Measurements from ENCODE around the gene WDR37.

The WDR37 gene

GRCh38 chr10:1083581-1083980 lies 27.4 kb downstream of the WDR37 start:
- H3K4me1 ChIP-seq (ENCODE audit: control insufficient read depth, low read length) = no peaks in the 10 kb centered on the region
- H4K20me1 ChIP-seq (ENCODE audit: control insufficient read depth, insufficient read depth, low read depth, low read length) = no peaks in the 10 kb centered on the region
- no peaks in the 10 kb centered on the region for H3K79me2 ChIP-seq (ENCODE audit: control insufficient read depth, low read length)
- TF ChIP-seq, protein P1, sequence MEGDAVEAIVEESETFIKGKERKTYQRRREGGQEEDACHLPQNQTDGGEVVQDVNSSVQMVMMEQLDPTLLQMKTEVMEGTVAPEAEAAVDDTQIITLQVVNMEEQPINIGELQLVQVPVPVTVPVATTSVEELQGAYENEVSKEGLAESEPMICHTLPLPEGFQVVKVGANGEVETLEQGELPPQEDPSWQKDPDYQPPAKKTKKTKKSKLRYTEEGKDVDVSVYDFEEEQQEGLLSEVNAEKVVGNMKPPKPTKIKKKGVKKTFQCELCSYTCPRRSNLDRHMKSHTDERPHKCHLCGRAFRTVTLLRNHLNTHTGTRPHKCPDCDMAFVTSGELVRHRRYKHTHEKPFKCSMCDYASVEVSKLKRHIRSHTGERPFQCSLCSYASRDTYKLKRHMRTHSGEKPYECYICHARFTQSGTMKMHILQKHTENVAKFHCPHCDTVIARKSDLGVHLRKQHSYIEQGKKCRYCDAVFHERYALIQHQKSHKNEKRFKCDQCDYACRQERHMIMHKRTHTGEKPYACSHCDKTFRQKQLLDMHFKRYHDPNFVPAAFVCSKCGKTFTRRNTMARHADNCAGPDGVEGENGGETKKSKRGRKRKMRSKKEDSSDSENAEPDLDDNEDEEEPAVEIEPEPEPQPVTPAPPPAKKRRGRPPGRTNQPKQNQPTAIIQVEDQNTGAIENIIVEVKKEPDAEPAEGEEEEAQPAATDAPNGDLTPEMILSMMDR (IDR thresholded peaks at IDR 0.05; ENCODE audit: low read depth, low read length, poor library complexity, severe bottlenecking) = no peak
- no peak for TF ChIP-seq EZH2phosphoT487 (IDR thresholded peaks at IDR 0.05; ENCODE audit: borderline replicate concordance, low read length)
- peaks cover 76% of the 10 kb centered on the region for H3K36me3 ChIP-seq (ENCODE audit: control insufficient read depth, low read length)
- no peak overlapping the region for H3K4me3 ChIP-seq (ENCODE audit: low read length)
- no peaks in the 10 kb centered on the region for H3K9me2 ChIP-seq (replicated peaks; ENCODE audit: control insufficient read depth, low read length)
- no peak overlapping the region for H3K27ac ChIP-seq (ENCODE audit: low read depth, low read length)
- H3K9me3 ChIP-seq (ENCODE audit: control insufficient read depth, insufficient read depth, low read length) = no peaks in the 10 kb centered on the region
- H3K27me3 ChIP-seq (ENCODE audit: control insufficient read depth, low read length) = no peaks in the 10 kb centered on the region
- peaks cover 3% of the 10 kb centered on the region; the same call in 1 of the 2 replicates for H3F3A ChIP-seq (ENCODE audit: control insufficient read depth, insufficient read depth)
- no peak overlapping the region for H3K4me2 ChIP-seq (ENCODE audit: low read length)

GRCh38 chr10:1084011-1084950 lies 28.1 kb downstream of the WDR37 start:
- no peaks in the 10 kb centered on the region for H3K79me2 ChIP-seq (ENCODE audit: control insufficient read depth, low read length)
- TF ChIP-seq, protein P1 (IDR thresholded peaks at IDR 0.05; ENCODE audit: low read depth, low read length, poor library complexity, severe bottlenecking) = no peak
- TF ChIP-seq EZH2phosphoT487 (IDR thresholded peaks at IDR 0.05; ENCODE audit: borderline replicate concordance, low read length) = no peak
- no peak overlapping the region for H3K4me2 ChIP-seq (ENCODE audit: low read length)
- H4K20me1 ChIP-seq (ENCODE audit: control insufficient read depth, insufficient read depth, low read depth, low read length) = no peaks in the 10 kb centered on the region
- H3F3A ChIP-seq (ENCODE audit: control insufficient read depth, insufficient read depth) = peaks cover 3% of the 10 kb centered on the region; the same call in 1 of the 2 replicates
- no peaks in the 10 kb centered on the region for H3K4me1 ChIP-seq (ENCODE audit: control insufficient read depth, low read length)
- no peaks in the 10 kb centered on the region for H3K27me3 ChIP-seq (ENCODE audit: control insufficient read depth, low read length)
- H3K27ac ChIP-seq (ENCODE audit: low read depth, low read length) = no peak overlapping the region
- H3K9me2 ChIP-seq (replicated peaks; ENCODE audit: control insufficient read depth, low read length) = no peaks in the 10 kb centered on the region
- no peaks in the 10 kb centered on the region for H3K9me3 ChIP-seq (ENCODE audit: control insufficient read depth, insufficient read depth, low read length)
- peaks cover 77% of the 10 kb centered on the region for H3K36me3 ChIP-seq (ENCODE audit: control insufficient read depth, low read length)
- no peak overlapping the region for H3K4me3 ChIP-seq (ENCODE audit: low read length)

DNA sequence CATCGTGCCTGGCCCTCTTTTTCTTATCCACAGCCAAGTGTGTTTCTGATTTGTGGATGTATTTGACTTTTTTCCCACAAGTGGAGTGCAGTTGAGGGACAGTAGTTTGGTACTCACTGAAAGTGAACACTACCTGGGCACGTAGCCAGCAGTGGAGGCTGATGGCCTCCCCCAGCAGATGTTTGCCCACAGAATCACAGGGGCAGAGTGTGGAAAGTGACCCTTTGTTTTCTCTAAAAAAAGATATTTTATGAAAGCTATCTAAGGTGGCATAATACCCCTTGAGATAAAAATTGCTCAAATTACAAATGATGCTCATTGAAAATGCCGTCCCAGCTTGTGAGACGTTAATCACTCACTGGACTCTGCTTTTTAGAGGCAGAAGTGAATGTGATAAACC lies 29.1 kb downstream of the WDR37 start:
- peaks cover 74% of the 10 kb centered on the region for H3K36me3 ChIP-seq (ENCODE audit: control insufficient read depth, low read length)
- TF ChIP-seq EZH2phosphoT487 (IDR thresholded peaks at IDR 0.05; ENCODE audit: borderline replicate concordance, low read length) = no peak
- TF ChIP-seq, protein P1 (IDR thresholded peaks at IDR 0.05; ENCODE audit: low read depth, low read length, poor library complexity, severe bottlenecking) = no peak
- H3K9me2 ChIP-seq (replicated peaks; ENCODE audit: control insufficient read depth, low read length) = no peaks in the 10 kb centered on the region
- H3K9me3 ChIP-seq (ENCODE audit: control insufficient read depth, insufficient read depth, low read length) = no peaks in the 10 kb centered on the region
- no peak overlapping the region for H3K4me2 ChIP-seq (ENCODE audit: low read length)
- H3K27ac ChIP-seq (ENCODE audit: low read depth, low read length) = no peak overlapping the region
- no peak overlapping the region for H3K4me3 ChIP-seq (ENCODE audit: low read length)
- H3F3A ChIP-seq (ENCODE audit: control insufficient read depth, insufficient read depth) = peaks cover 3% of the 10 kb centered on the region; the same call in 1 of the 2 replicates
- H3K79me2 ChIP-seq (ENCODE audit: control insufficient read depth, low read length) = no peaks in the 10 kb centered on the region
- no peaks in the 10 kb centered on the region for H3K4me1 ChIP-seq (ENCODE audit: control insufficient read depth, low read length)
- no peaks in the 10 kb centered on the region for H4K20me1 ChIP-seq (ENCODE audit: control insufficient read depth, insufficient read depth, low read depth, low read length)
- no peaks in the 10 kb centered on the region for H3K27me3 ChIP-seq (ENCODE audit: control insufficient read depth, low read length)

Measured in DOHH2 (cell line).